Measurements from ENCODE around the gene SIX6. TPM values are rescaled to one million over a fixed set of nuclear protein-coding genes. Genes with fewer than 3 reads are reported as not detected.

SIX6 gene
- total RNA-seq, 1 experiment from 2014 or later = not detected

DNA sequence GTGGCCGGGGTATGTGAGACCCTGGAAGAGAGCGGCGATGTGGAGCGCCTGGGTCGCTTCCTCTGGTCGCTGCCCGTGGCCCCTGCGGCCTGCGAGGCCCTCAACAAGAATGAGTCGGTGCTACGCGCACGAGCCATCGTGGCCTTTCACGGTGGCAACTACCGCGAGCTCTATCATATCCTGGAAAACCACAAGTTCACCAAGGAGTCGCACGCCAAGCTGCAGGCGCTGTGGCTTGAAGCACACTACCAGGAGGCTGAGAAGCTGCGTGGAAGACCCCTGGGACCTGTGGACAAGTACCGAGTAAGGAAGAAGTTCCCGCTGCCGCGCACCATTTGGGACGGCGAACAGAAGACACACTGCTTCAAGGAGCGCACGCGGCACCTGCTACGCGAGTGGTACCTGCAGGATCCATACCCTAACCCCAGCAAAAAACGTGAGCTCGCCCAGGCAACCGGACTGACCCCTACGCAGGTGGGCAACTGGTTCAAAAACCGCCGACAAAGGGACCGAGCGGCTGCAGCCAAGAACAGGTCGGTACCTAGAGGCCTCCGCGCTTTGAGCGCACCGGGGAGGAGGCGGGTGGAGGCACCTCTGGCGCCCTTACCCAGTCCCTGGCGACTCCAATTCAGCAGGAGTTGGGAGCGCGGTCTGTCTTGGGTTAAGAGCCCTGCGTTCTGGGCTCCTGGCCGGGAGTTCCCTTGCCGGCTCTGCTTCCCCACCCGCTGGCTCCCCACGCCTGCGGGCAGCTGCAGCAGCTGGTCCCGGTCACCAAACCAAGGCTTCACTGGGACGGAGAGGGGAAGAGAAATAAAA, 700 bp downstream of the SIX6 start:
- Histone ChIP-seq H4K20me1 (ENCODE audit: insufficient read depth) (no peaks in the 10 kb centered on the region), H3K79me2 (ENCODE audit: low read depth) (no peaks in the 10 kb centered on the region), H3K9me3 (ENCODE audit: insufficient read depth, low read depth) (no peaks in the 10 kb centered on the region), H3K9me2 (ENCODE audit: insufficient read depth) (no peaks in the 10 kb centered on the region), H3K27ac (no peak overlapping the region), H3K36me3 (ENCODE audit: low read depth) (no peaks in the 10 kb centered on the region), H3K4me1 (replicated peaks; ENCODE audit: insufficient read depth) (no peaks in the 10 kb centered on the region), H3K27me3 (ENCODE audit: insufficient read depth, low read depth) (peaks cover 29% of the 10 kb centered on the region), H3K4me3 (no peak overlapping the region), H2AFZ (no peak overlapping the region), H3F3A (ENCODE audit: insufficient read depth, low read depth) (no peaks in the 10 kb centered on the region), H3K4me2 (no peak overlapping the region)
- CTCF ChIA-PET = no interaction called here
- BruUV-seq (replicated peaks) = no TSS peak
- no peak for TF ChIP-seq EZH2 (IDR thresholded peaks at IDR 0.05; ENCODE audit: low read depth)
- POLR2A ChIA-PET (ENCODE audit: unreplicated experiment) = interaction anchor here (0.6 kb wide), 1 partner anchor 59 kb away, joined by 3 read pairs; no protein-coding TSS in a partner anchor
- intact Hi-C loops (cut with micrococcal nuclease; ENCODE audit: unreplicated experiment) = no loop called here
- DNase-seq = no peak

DNA sequence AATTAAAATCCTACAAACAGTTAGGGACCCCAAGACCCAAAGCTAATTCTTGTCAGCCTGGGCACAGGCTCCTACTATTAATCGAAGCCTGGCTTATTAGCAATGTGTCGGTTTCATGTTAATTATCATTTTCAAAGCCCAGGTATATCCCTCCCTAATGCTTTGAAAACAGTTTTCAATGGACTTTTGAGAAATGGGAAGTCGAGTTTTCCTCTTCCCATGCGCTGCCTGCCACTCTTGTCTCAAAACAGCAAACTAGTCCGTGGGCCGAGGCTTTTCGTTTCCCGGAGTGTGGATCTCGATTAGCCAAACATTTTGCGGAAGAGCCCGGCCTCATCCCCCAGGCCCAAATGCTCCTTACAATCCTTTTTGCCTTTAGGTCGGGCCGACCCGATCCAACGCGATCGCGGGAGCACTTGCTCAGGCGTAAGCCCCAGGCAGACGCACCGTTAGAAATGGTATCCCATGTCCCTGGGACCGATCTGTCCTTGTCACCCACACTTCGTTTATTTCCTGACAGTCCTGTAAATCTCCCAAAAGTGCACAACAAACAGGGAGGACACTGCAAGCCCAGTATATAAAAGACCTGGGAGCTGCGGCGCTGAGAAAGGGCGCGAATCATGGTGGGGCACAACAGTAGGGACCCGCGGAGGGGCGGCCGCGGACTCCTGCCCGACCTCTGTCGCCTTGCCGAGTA, 1.5 kb downstream of the SIX6 start:
- H3K4me2 ChIP-seq = no peak overlapping the region
- H3K27ac ChIP-seq = no peak overlapping the region
- no peaks in the 10 kb centered on the region for H3K9me2 ChIP-seq (ENCODE audit: insufficient read depth)
- intact Hi-C loops (cut with micrococcal nuclease; ENCODE audit: unreplicated experiment) = no loop called here
- no TSS peak for BruUV-seq (replicated peaks)
- no peak for DNase-seq
- no peak overlapping the region for H3K4me3 ChIP-seq
- H3K27me3 ChIP-seq (ENCODE audit: insufficient read depth, low read depth) = peaks cover 31% of the 10 kb centered on the region
- H2AFZ ChIP-seq = no peak overlapping the region
- no peaks in the 10 kb centered on the region for H3F3A ChIP-seq (ENCODE audit: insufficient read depth, low read depth)
- H3K4me1 ChIP-seq (replicated peaks; ENCODE audit: insufficient read depth) = no peaks in the 10 kb centered on the region
- no peaks in the 10 kb centered on the region for H3K79me2 ChIP-seq (ENCODE audit: low read depth)
- CTCF ChIA-PET = no interaction called here
- no peaks in the 10 kb centered on the region for H4K20me1 ChIP-seq (ENCODE audit: insufficient read depth)
- POLR2A ChIA-PET (ENCODE audit: unreplicated experiment) = no interaction called here
- TF ChIP-seq EZH2 (IDR thresholded peaks at IDR 0.05; ENCODE audit: low read depth) = no peak
- TF ChIP-seq, protein P1, sequence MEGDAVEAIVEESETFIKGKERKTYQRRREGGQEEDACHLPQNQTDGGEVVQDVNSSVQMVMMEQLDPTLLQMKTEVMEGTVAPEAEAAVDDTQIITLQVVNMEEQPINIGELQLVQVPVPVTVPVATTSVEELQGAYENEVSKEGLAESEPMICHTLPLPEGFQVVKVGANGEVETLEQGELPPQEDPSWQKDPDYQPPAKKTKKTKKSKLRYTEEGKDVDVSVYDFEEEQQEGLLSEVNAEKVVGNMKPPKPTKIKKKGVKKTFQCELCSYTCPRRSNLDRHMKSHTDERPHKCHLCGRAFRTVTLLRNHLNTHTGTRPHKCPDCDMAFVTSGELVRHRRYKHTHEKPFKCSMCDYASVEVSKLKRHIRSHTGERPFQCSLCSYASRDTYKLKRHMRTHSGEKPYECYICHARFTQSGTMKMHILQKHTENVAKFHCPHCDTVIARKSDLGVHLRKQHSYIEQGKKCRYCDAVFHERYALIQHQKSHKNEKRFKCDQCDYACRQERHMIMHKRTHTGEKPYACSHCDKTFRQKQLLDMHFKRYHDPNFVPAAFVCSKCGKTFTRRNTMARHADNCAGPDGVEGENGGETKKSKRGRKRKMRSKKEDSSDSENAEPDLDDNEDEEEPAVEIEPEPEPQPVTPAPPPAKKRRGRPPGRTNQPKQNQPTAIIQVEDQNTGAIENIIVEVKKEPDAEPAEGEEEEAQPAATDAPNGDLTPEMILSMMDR (conservative IDR thresholded peaks at IDR 0.05) = no peak
- no peaks in the 10 kb centered on the region for H3K9me3 ChIP-seq (ENCODE audit: insufficient read depth, low read depth)
- H3K36me3 ChIP-seq (ENCODE audit: low read depth) = no peaks in the 10 kb centered on the region

DNA sequence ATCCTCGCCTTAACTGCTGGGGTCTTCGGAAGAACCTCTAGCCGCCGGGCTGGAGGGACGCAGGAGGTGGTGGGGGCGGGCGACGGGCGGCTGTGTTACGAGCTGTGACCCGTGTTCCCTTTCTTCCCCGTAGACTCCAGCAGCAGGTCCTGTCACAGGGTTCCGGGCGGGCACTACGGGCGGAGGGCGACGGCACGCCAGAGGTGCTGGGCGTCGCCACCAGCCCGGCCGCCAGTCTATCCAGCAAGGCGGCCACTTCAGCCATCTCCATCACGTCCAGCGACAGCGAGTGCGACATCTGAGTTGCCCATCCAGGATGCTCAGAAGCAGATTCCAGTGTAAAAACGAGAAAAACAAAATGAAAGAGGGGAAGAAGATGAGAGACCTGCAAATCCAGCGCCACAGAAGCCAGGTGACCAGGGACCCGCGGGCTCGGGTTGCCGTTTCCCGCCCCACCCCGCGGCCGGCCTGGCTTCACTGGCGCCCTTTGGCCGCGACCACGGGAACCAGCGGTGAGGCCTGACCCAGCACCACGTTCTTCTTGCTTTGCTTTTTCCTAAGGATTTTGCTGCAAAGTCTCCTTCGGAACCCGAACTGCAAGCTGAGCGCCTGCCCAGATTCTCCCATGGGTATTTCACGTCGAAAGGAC, 2.1 kb downstream of the SIX6 start:
- H4K20me1 ChIP-seq (ENCODE audit: insufficient read depth) = no peaks in the 10 kb centered on the region
- H3K27me3 ChIP-seq (ENCODE audit: insufficient read depth, low read depth) = peaks cover 31% of the 10 kb centered on the region
- intact Hi-C loops (cut with micrococcal nuclease; ENCODE audit: unreplicated experiment) = no loop called here
- no peak overlapping the region for H3K4me2 ChIP-seq
- TF ChIP-seq, protein P1 (conservative IDR thresholded peaks at IDR 0.05) = no peak
- TF ChIP-seq EZH2 (IDR thresholded peaks at IDR 0.05; ENCODE audit: low read depth) = no peak
- no peak overlapping the region for H2AFZ ChIP-seq
- no peak overlapping the region for H3K4me3 ChIP-seq
- no peaks in the 10 kb centered on the region for H3F3A ChIP-seq (ENCODE audit: insufficient read depth, low read depth)
- ChIA-PET CTCF (no interaction called here), POLR2A (ENCODE audit: unreplicated experiment) (no interaction called here)
- no peaks in the 10 kb centered on the region for H3K4me1 ChIP-seq (replicated peaks; ENCODE audit: insufficient read depth)
- H3K79me2 ChIP-seq (ENCODE audit: low read depth) = no peaks in the 10 kb centered on the region
- H3K36me3 ChIP-seq (ENCODE audit: low read depth) = no peaks in the 10 kb centered on the region
- BruUV-seq (replicated peaks) = no TSS peak
- H3K27ac ChIP-seq = no peak overlapping the region
- no peaks in the 10 kb centered on the region for H3K9me2 ChIP-seq (ENCODE audit: insufficient read depth)
- H3K9me3 ChIP-seq (ENCODE audit: insufficient read depth, low read depth) = no peaks in the 10 kb centered on the region
- no peak for DNase-seq
